ENCODE measurements around the gene UBE2M.

UBE2M gene

DNA sequence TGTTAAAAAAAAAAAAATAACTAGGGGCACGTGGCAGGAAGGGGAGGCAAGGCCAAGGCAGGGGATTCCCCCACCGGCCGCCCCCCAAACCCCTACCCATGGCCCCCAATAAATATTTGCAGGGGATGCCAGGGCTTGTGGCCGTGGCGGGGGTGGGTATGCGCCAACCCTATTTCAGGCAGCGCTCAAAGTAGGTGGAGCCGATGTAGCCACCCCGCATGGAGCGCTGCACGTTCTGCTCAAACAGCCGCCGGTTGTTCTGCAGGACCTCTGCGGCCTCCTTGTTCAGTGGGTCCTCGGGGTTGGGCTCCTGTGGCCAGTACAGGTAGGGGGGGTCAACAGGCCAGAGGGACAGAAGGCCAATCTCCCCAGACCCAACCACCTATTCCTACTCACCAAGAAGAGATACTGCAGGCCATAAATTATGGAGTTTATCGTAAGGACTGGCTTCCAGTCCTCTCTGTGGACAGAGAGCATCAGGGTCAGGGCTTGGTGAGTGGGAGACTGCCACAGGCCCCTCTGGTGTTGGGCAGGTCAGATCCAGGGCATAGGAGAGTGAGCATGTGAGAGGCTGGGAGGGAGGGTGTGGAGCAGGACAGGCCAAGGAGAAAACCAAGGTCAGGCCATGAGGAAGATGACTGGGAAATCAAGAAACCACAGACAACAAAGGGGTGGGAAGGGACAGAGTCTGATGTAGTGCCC, 2.3 kb downstream of the UBE2M start:
- TF ChIP-seq, protein P1, sequence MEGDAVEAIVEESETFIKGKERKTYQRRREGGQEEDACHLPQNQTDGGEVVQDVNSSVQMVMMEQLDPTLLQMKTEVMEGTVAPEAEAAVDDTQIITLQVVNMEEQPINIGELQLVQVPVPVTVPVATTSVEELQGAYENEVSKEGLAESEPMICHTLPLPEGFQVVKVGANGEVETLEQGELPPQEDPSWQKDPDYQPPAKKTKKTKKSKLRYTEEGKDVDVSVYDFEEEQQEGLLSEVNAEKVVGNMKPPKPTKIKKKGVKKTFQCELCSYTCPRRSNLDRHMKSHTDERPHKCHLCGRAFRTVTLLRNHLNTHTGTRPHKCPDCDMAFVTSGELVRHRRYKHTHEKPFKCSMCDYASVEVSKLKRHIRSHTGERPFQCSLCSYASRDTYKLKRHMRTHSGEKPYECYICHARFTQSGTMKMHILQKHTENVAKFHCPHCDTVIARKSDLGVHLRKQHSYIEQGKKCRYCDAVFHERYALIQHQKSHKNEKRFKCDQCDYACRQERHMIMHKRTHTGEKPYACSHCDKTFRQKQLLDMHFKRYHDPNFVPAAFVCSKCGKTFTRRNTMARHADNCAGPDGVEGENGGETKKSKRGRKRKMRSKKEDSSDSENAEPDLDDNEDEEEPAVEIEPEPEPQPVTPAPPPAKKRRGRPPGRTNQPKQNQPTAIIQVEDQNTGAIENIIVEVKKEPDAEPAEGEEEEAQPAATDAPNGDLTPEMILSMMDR (IDR thresholded peaks at IDR 0.05; ENCODE audit: borderline replicate concordance, insufficient read depth, low read depth, low read length): no peak
- no peak overlapping the region for H3K4me3 ChIP-seq (ENCODE audit: low read depth, low read length)

DNA sequence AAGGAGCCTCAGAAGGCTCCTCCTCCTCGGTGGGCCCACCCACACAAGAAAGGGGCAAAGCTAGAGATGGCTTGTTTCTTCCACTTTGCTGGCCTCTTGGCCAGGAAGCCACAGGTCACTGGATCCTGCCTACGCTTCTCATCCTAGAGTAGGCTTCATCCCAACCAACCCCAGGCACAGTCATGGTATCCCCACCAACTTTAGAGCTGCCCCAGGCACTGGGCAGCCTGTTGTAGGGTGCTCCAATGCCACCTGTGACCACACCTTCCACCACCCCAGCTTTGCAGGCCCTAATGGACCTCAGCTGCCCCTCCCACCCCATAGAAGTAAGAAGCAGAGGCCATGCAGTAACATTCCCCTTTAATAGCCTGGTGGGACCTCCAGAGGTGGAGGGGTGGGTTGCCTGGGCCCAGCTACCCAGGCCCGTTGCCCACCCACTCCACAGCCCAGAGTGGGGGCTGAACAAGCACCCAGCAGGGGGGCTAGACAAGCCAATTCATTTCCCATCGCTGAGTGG, 3.0 kb downstream of the UBE2M start:
- TF ChIP-seq, protein P1 (IDR thresholded peaks at IDR 0.05; ENCODE audit: borderline replicate concordance, insufficient read depth, low read depth, low read length): no peak
- H3K4me3 ChIP-seq (ENCODE audit: low read depth, low read length): peak overlapping the region; percentile 79

DNA sequence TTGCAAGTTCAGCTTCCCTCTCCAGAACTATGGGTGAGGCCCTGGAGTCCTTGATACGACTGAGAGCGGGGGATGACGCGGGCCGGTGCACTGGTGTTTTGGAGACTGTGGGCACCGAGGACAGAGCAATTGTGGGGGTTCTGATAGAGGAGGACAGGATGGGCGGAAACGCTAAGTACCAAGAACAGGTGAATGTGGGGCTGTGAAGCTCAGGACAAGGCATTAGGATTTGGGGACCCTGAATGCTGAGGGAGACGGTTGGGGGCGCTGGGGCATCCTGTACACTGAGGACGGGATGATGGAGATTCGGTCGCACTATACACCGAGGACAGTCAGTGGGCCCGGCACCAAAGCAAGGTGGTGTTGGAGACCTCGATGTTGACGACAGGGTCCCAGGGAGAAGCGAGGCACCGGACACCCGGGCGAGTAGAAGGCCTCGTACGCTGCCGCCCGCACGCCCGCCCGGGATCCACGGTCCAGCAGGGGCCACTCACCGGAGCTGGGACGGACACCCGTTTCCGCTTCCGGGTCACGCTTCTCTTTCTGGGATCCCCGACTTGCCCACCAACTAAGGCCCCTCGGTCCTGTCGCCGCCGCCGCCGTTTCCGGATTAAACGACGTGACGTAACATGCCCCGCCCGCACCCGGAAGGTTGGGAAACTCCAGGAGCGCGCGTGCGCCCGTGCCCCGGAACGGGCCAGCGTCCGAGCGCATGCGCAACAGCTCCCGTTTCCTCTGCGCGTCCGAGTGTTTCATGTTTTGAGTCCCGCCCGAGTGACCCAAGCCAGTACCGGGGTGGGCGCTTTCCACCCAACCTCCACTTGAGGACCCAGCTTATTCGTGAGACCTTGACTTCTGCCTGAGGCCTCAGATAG, 3.7 kb downstream of the UBE2M start, which contains the start of gene CHMP2A:
TSS of gene CHMP2A (minus strand) at position 612 of the 875 bp plus-strand sequence. CDS start 893 bp downstream, outside the sequence.
- peak within 1 kb of the TSS; percentile 79 for H3K4me3 ChIP-seq (ENCODE audit: low read depth, low read length)
- TF ChIP-seq, protein P1 (IDR thresholded peaks at IDR 0.05; ENCODE audit: borderline replicate concordance, insufficient read depth, low read depth, low read length): no peak

DNA sequence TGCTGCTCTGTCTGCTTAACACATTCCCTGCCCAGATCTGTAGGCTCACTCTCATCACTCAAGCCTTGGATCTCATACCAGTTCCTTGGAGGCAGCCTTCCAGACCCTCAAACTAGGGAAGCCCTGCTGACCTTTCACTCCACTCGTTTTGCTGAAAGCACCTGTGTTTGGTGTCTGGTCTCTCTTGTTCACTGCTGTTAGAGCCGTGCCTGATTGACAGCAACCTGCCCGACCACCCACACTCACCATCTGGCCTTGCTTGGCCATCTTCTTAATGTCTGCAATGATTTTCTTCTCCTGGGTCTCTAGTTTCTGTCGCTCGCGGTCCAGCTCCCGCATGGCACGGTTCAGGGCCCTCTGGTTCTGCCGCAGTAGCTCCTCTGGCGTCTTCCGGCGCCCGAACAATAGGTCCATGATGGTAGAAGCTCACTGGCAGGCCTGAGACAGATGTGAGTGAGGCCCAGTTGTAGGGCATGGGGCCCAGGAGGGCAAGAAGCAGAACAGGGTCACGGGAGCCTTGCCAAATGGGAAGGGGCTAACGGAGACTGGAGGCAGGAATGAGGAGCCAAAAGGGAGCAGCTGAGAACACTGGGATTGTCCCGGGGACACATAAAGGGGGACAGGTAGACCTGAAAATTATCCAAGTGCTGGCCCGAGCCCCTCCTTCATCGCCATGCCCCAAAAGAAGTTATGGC, 4.5 kb downstream of the UBE2M start:
- TF ChIP-seq, protein P1 (IDR thresholded peaks at IDR 0.05; ENCODE audit: borderline replicate concordance, insufficient read depth, low read depth, low read length): no peak
- H3K4me3 ChIP-seq (ENCODE audit: low read depth, low read length): peak overlapping the region; percentile 79

DNA sequence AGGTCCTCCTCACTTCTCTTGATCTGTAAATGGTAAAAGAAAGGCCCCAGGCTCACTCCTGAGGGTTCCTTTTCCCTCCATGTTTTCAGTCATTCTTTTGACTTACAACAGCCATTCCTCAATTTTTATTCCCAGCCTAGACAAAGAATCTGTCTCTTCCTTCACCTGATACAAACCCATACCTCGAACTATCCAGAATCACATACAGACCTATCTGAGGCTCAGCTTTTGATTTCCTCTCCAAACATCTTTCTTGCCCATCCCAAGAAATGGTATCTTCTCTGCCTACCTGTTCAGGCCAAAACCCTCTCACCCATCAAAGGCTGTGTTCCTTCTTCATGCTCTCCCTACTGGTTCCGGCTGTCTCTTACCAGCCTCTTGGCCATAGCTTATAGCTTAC, 5.8 kb downstream of the UBE2M start:
- TF ChIP-seq, protein P1 (IDR thresholded peaks at IDR 0.05; ENCODE audit: borderline replicate concordance, insufficient read depth, low read depth, low read length): no peak
- H3K4me3 ChIP-seq (ENCODE audit: low read depth, low read length): no peak overlapping the region

DNA sequence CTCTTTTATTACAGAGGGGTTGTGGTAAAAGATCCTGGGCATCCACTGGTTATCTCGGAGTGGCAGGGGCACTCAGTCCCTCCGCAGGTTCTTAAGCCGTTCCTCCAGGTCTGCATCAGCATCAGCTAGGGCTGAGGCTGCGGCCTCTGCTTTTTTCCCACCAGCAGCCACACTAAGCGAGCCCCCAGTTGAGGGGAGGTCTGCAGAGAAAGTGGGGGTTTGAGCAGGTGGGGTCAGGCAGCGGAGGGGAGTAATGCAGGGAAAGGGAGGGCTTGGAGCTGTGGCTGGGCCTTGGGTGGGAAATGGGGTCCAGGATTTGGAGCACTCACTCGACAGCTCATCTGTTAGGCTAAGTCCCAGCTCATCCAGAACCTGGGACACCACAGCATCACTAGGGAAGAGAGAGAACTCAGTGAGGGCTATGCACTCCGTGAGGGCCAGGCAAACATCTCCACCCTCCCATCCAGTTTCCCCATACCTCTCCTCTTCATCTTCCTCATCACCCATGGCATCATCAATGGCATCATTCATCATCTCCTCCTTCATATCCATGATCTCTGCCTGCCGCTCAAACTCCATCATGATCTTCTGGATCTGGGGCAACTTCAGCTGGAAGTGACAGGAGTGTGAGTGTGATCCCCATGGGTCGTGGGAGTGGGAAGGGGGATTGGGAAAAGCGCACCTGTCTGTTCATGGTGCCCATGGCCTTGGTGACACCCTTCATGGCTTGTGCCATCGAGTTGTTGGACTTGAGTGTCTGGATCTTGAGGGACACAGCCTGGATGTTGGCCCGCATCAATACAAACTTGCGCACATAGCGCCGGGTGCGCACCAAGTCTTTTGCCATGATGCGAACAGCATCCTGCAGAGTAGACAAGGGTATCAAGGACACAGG, 6.6 kb downstream of the UBE2M start:
- TF ChIP-seq, protein P1 (IDR thresholded peaks at IDR 0.05; ENCODE audit: borderline replicate concordance, insufficient read depth, low read depth, low read length): no peak
- no peak overlapping the region for H3K4me3 ChIP-seq (ENCODE audit: low read depth, low read length)
